ENCODE data around the gene PINK1. TPM values are rescaled to one million over a fixed set of nuclear protein-coding genes. Genes with fewer than 3 reads are reported as not detected.

The PINK1 gene
- polyA plus RNA-seq, 1 donor from 2014 or later = 73.4 TPM

GRCh38 chr1:20600156-20600555, 33.1 kb upstream of the PINK1 start:
- Histone ChIP-seq H4K20me1 (ENCODE audit: insufficient read depth) (no peaks in the 10 kb centered on the region), H3K4me3 (ENCODE audit: low read length) (no peak overlapping the region), H3K9me2 (ENCODE audit: insufficient read depth, low read length) (no peaks in the 10 kb centered on the region), H2AFZ (ENCODE audit: low read depth, low read length) (no peak overlapping the region), H3K36me3 (ENCODE audit: insufficient read depth, low read length) (no peaks in the 10 kb centered on the region), H3K9me3 (ENCODE audit: low read length) (no peaks in the 10 kb centered on the region), H3K4me2 (ENCODE audit: low read length) (no peak overlapping the region), H3F3A (ENCODE audit: insufficient read depth, low read length, poor library complexity, severe bottlenecking) (no peaks in the 10 kb centered on the region), H3K9ac (ENCODE audit: low read length) (no peak overlapping the region), H3K79me2 (replicated peaks; ENCODE audit: insufficient read depth, low read length) (no peaks in the 10 kb centered on the region), H3K27ac (ENCODE audit: low read length) (no peak overlapping the region), H3K27me3 (ENCODE audit: insufficient read depth, low read depth, low read length) (no peaks in the 10 kb centered on the region)
- TF ChIP-seq REST (IDR thresholded peaks at IDR 0.05; ENCODE audit: borderline replicate concordance) (no peak), EP300 (conservative IDR thresholded peaks at IDR 0.05; ENCODE audit: poor library complexity, severe bottlenecking) (no peak), CTCF (IDR thresholded peaks at IDR 0.05; ENCODE audit: poor library complexity, severe bottlenecking) (no peak), EZH2 (IDR thresholded peaks at IDR 0.05; ENCODE audit: borderline replicate concordance, insufficient read depth, low read length, poor library complexity, severe bottlenecking) (no peak), TAF1 (IDR thresholded peaks at IDR 0.05; ENCODE audit: low read depth) (no peak)

GRCh38 chr1:20601129-20601825, 32.0 kb upstream of the PINK1 start:
- Histone ChIP-seq H3K9ac (ENCODE audit: low read length) (no peak overlapping the region), H3F3A (ENCODE audit: insufficient read depth, low read length, poor library complexity, severe bottlenecking) (no peaks in the 10 kb centered on the region), H3K4me3 (ENCODE audit: low read length) (no peak overlapping the region), H3K79me2 (replicated peaks; ENCODE audit: insufficient read depth, low read length) (no peaks in the 10 kb centered on the region), H3K9me2 (ENCODE audit: insufficient read depth, low read length) (no peaks in the 10 kb centered on the region), H3K36me3 (ENCODE audit: insufficient read depth, low read length) (no peaks in the 10 kb centered on the region), H3K9me3 (ENCODE audit: low read length) (no peaks in the 10 kb centered on the region), H2AFZ (ENCODE audit: low read depth, low read length) (no peak overlapping the region), H3K27ac (ENCODE audit: low read length) (no peak overlapping the region), H3K4me2 (ENCODE audit: low read length) (no peak overlapping the region), H4K20me1 (ENCODE audit: insufficient read depth) (no peaks in the 10 kb centered on the region), H3K27me3 (ENCODE audit: insufficient read depth, low read depth, low read length) (no peaks in the 10 kb centered on the region)
- TF ChIP-seq MXI1 (conservative IDR thresholded peaks at IDR 0.05; ENCODE audit: poor library complexity, severe bottlenecking) = no peak
- TF ChIP-seq CTCF (IDR thresholded peaks at IDR 0.05; ENCODE audit: poor library complexity, severe bottlenecking) = no peak
- no peak for TF ChIP-seq REST (IDR thresholded peaks at IDR 0.05; ENCODE audit: borderline replicate concordance)
- no peak for TF ChIP-seq SMC3 (conservative IDR thresholded peaks at IDR 0.05; ENCODE audit: poor library complexity)
- TF ChIP-seq EP300 (conservative IDR thresholded peaks at IDR 0.05; ENCODE audit: poor library complexity, severe bottlenecking) = no peak
- no peak for TF ChIP-seq EZH2 (IDR thresholded peaks at IDR 0.05; ENCODE audit: borderline replicate concordance, insufficient read depth, low read length, poor library complexity, severe bottlenecking)
- no peak for TF ChIP-seq POLR2AphosphoS5 (IDR thresholded peaks at IDR 0.05)
- TF ChIP-seq RAD21 (conservative IDR thresholded peaks at IDR 0.05) = no peak
- no peak for TF ChIP-seq TAF1 (IDR thresholded peaks at IDR 0.05; ENCODE audit: low read depth)

All from neural cell (in vitro differentiated cells).